Dermis microvascular lymphatic vessel endothelial cell (primary cell): ENCODE data around the gene C2CD4B. TPM values are rescaled to one million over a fixed set of nuclear protein-coding genes. Genes with fewer than 3 reads are reported as not detected.

ENCODE experiments used
- DNase-seq, 2 donors: peaks; one replicate each; pipeline versions ENCODE4 v3.0.0 to v3.0.0-alpha.2; 2010; ENCODE audit warnings: low read depth in 2 of 2
- total RNA-seq: library from RNA; depleted of rRNA; stranded (reverse); fragments of >200 nt; gene quantifications from 2 replicates; pipeline ENCODE4 v1.2.1, GENCODE V29; 2014

C2CD4B gene, protein sequence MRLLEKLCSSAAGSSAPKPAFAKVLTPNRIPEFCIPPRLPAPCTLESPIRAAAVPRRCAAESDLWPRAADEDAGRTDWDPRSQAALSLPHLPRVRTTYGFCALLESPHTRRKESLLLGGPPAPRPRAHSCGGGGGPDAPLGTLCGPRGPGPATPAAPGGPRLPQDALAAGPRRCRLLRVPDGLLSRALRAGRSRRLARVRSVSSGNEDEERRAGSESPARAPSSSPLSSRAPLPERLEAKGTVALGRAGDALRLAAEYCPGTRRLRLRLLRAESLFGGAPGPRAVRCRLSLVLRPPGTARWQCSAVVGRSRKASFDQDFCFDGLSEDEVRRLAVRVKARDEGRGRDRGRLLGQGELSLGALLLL
- total RNA-seq, result 28.2 and 44.5 TPM in 2 replicates

DNA sequence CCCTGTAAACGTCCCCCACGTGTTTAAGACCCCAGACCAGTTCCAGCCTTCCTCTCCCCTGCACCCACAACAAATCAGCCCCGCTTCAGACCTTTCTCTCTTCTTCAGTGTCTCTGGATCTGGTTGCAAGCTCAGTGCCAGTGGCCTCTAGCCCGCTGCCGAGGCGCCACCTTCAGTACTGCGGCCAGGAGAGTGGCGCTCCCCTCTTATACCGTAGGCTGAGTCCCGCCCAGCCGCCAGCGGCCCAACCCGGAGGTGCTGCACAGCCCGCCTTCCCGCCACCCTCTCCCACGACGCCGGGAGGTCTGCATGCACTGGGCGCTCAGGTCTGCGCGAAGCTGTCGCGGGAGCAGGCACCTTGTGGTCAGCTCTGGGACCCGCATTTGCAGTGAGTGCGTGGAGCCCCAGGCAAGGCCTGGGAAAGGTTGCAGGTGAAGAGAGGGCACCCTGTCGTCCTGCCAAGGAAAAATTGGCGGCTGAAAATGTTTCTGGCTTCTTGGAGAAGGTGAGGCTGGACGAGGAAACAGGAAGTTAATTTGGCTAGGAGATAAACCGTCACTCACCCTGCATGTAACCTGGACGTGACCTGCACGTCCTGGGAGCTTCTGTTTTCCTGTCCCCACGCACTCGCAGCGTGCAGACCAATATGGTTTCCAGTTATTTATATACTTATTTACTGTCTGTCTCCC lies at the start of gene C2CD4B:
C2CD4B (minus strand) TSS at position 182 of the 689 bp plus-strand sequence. CDS start 301 bp downstream, outside the sequence.
- peak; percentile 80 to 92 for DNase-seq

DNA sequence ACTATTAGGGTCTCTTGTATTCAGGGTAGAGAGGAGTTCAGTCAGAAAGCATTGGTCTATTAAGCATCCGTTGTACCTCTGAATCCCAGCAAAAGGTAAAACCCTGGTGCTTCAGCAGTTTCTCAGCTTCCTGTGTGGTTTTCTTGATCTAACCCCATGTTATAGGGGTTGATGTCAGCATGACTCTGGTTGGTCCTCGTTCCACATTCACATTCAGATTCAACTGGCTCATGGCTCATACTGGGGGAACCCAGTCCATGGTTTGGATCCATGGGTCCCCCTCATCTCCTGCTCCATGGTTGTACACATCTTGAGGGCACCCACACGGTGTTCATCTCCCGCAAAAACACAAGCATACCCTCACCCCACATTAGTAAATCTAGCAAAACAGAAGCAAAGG lies 47.7 kb upstream of the C2CD4B start:
- no peak for DNase-seq

DNA sequence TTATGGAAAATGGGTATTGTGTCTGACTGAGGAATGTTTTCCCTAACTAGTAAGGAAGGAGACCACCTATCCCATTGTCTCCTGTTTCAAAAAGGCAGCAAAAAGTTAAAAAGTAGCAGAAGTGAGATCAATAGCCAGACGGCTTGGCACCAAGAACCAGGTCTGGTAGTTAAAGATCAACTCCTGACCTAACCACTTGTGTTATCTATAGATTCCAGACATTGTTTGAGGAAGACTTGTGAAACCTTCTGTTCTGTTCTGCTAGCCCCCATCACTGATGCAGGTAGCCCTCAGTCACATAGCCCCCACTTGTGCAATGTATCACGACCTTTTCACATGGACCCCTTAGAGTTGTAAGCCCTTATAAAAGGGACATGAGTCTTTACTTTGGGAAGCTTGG lies 46.3 kb upstream of the C2CD4B start:
- no peak for DNase-seq

DNA sequence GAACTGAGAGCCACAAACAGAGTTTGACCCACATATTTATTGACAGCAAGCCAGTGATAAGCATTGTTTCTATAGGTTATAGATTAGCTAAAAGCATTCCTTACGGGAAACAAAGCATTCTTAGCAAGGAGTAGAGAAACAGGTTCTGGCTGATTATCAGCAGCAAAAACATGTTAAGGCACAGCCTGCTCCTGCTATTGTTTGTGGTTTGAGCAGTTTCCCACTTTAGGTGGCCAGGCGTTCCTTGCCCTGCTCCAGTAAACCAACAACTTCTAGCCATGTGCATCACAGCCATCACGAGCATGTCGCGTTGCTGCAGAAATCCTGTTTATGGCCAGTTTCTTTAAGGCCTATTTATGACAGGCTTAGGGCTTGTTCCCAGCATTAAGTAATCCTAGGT lies 44.7 kb upstream of the C2CD4B start:
- DNase-seq, result no peak

DNA sequence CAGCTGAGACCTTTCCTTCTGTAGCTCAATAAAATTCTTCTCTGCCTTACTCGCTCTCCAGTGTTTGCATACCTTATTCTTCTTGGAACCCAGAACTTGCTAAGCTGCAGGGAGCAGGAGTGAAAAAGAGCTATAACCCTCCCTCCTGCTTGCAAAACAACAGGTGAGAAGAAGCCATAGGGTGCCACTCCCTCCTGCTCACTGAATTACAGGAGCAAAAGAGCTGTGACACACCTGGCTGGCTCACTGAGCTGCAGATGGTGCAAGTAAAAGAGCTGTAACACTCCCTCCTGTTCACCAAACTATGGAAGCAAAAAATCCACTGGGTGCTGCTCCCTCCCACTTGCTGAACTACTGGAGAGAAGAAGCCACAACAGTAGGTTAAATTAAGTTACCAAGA lies 44.2 kb upstream of the C2CD4B start:
- DNase-seq, result no peak

DNA sequence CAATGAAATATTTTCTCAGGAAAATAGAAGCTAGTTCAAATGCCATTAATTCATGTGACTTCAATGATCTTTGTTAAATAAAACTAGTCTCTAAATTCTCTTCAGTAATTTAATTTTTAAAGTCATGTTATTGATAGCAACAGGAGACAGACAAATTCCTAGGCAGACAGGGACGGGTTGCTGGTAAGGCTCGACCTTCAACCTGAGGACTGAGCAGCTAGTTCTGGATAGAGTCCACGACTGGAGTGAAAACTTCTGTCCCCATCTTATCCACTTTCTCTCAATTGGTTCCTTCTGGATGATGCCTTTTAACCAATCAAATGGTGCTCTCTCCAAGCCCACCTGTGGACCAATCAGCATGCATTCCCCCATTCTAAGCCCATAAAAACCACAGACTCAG lies 43.8 kb upstream of the C2CD4B start:
- no peak for DNase-seq

DNA sequence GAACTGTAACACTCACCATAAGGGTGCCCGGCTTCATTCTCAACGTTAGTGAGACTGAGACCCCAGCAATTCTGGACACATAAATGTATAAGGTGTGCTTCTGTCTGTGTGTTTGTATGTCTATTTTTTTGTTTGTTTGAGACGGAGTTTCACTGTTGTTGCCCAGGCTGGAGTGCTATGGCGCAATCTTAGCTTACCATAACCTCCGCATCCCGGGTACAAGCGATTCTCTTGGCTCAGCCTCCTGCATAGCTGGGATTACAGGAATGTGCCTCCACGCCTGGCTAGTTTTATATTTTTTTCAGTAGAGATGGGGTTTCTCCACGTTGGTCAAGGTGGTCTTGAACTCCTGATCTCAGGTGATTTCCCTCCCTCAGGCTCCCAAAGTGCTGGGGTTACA lies 43.3 kb upstream of the C2CD4B start:
- no peak for DNase-seq

DNA sequence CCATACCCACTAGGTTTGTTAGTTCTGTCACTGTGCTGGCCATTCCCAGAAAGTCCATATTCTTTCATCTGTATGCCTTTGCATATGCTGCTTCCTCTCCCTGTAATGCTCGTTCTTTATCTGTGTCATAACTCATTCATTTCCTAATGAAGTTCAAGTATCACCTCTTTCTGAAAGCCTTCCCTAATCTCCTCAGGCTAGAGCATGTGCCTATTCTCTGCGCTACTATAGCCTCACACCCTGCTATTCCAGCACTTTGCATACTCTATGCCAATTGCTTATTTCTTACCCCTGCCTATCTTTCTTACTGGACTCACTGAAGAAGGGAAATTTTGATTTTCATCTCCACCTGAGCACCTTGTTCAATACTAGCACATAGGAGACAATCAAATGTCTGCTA lies 25.6 kb upstream of the C2CD4B start:
- no peak for DNase-seq

DNA sequence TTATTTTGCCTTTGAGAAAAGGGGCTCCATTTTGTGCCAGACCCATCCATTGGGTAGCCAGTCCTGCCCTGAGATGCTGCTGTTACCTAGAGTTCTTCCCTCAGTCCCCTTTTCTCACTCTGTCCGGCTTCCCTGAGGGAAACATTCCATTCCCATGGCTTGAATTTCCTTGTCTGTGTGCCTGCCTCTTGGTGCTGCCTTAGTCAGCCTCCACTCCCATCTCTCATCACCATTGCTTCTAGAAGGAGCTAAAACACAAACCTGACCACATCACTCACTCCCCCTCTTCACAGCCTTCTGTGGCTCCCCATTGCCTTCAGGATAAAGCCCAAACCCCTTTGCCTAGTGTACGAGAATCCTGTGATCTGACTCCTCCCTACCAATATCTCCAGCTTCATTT lies 25.2 kb upstream of the C2CD4B start:
- no peak for DNase-seq

DNA sequence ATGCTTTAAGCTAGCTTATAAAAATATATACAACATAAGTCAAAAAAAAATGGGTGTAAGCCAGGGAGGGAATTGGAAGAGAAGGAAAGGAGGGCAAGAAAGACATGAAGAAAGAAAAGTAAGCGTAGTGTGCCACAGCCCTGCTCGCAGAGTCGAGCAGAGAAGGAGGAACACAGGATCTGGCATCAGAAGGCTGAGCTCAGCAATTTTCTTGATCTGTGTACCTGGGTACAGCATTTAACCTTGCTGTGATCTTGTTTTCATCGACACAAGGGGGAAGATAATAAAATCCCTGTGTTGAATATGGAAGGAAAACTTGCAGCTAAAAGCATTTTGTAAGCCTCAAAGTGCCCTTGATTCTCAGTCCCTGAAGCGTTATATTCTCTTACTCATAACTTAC lies 23.7 kb upstream of the C2CD4B start:
- no peak for DNase-seq

DNA sequence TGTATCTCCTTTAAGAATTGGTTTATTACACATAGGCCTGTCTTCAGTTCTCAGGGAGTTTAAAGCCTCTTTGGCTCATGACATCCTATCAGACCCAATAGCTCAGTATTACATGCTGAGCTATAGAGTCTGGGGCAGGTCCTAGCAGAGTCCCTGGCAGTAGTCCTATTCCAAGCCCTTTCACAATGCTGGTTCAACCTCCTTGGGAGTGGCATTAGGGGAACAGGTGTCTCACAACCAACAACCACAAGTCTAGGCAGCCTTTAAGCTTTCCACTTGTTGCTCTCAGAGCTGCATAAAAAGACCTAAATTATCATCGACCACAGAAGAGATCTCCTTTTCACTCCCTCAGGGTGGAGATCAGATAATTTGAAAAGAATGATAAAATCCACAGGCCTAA lies 22.8 kb upstream of the C2CD4B start:
- no peak for DNase-seq

DNA sequence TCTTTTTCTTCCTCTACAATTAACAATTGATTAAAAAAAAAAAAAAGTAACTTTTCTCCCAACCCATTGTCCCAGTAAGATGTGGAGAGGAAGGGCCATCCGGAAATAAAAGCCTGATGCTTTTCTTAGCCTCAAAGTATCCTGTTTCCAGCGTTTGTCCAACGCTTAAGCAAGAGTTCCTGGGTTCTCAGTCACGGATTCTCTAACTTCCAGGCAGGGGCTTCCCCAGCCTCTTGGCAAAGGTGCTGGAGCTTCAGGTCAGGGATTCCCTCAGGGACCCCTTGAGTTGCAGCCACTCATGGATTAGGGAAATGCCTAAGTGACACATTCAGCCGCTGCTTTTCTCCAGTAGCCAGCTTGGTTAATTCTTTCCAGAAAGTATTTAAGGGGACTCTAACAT lies 22.3 kb upstream of the C2CD4B start:
- DNase-seq, result no peak

DNA sequence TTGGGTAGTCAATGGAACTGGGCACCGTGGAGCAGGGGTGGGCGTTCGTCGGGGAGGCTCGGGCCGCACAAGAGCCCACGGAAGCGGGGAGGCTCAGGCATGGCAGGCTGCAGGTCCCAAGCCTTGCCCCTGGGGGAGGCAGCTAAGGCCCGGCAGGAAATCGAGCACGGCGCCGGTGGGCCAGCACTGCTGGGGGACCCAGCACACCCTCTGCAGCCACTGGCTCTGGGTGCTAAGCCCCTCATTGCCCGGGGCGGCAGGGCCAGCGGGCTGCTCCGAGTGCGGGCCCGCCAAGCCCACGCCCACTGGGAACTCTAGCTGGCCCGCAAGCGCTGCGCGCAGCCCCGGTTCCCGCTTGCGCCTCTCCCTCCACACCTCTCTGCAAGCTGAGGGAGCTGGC lies 21.5 kb upstream of the C2CD4B start:
- DNase-seq, result no peak

DNA sequence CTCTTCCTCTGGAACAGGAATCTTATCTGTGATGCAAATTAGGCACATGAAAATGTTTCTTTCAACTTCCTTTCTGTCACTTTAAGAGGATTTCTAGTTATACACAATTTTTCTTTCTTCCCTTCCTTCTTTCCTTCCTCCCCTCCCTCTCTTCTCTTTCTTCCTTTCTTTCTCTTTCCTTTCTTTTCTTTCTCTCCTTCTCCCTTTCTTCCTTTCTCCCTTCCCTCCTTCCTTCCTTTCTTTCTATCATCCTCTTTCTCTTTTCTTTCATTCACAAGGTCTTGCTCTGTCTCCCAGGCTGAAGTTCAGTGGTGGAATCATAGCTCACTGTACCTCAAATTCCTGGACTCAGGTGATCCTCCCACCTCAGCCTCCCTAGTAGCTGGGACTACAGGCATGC lies 18.0 kb upstream of the C2CD4B start:
- DNase-seq, result no peak

DNA sequence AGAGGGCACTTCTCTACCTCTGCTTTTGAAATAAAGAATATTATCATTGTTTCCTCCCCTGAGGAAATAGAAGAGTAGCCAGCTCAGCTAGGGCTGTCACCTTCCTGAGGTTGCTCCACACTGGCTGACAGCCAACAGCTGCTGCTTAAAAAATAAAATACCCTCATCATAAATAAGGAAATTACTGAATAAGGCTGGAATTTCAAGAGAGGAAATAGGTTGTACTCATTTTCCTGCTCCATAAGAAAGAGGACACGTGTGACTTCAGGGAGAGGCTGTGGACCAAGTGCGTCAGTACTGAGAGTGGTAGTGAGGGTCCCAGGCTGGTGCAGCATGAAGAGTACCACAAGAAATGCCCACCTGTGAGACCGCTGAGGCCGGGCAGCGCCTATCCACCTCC lies 8.1 kb upstream of the C2CD4B start:
- DNase-seq, result peak; percentile 86 to 97

DNA sequence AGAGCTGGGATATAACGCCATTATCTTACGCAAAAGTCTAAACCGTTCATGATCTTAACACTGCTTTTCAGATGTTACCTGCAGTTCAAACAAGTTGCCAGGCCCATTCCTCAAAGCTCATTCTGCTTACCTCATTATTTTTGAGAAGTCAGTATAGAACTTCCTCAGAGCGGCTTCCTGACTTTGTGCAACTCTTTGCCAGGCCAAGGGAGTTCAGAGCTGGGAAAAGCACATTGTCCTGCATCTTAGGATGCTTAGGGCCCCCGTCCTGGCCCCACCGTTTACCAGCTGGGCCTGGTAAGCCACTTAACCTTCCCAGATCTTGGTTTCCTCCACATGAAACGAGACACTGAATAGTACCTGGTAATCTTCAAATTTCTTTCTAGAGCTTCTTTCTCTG lies 6.8 kb upstream of the C2CD4B start:
- DNase-seq, result no peak

DNA sequence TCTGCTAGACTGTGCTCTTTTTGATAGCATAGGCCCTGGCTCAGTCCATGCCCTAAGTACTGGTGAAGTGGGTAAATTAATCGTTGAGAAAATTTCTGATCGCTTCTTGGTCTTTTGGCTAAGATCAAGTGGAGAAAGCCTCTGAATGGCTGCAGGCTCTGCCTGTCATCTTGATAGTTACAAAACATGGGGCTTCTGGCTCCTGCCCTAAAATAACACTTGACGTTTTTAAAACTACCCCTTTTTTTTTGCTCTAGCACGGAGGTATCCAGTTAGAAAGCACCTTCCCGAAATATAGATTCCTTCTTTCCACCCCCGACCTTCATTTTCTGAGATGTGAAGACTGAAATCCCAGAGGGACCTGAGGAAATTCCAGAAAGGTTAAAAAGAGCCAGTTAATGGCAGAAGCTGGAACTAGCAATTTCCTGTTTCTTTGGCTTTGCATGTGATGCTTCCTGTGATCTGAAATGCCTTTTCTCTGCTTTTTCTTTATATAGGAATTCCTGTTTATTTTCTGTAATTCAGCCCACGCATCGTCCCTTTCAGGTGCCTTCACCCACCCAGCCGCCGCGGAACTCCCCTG lies 799 bp upstream of the C2CD4B start:
- peak; percentile 57 to 84 for DNase-seq

DNA sequence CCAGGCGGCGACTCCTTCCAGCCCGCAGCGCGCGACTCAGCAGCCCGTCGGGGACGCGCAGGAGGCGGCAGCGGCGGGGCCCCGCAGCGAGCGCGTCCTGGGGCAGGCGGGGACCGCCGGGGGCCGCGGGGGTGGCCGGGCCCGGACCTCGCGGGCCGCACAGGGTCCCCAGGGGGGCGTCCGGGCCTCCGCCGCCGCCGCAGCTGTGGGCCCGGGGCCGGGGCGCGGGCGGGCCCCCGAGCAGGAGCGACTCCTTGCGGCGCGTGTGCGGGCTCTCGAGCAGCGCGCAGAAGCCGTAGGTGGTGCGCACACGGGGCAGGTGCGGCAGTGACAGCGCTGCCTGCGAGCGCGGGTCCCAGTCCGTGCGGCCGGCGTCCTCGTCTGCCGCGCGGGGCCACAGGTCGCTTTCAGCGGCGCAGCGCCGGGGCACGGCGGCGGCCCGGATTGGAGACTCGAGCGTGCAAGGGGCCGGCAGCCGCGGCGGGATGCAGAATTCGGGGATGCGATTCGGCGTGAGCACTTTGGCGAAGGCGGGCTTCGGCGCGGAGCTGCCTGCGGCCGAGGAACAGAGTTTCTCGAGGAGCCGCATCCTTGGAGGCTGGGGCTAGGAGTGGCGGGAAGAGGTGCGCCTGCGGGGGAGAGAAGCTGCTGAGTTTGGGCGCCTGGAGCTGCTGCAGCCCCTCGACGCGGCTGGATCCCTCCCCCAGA lies 535 bp downstream of the C2CD4B start:
- DNase-seq, result peak in 1 of 2 donors; percentile 43

DNA sequence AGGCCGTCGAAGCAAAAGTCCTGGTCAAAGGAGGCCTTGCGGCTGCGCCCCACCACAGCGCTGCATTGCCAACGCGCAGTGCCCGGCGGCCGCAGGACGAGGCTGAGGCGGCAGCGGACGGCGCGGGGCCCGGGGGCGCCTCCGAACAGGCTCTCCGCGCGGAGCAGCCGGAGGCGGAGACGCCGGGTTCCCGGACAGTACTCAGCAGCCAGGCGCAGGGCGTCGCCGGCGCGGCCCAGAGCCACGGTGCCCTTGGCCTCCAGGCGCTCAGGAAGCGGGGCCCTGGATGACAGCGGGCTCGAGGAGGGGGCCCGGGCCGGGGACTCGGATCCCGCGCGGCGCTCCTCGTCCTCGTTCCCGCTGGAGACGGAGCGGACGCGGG lies 1.1 kb downstream of the C2CD4B start:
- DNase-seq, result peak in 1 of 2 donors; percentile 40

DNA sequence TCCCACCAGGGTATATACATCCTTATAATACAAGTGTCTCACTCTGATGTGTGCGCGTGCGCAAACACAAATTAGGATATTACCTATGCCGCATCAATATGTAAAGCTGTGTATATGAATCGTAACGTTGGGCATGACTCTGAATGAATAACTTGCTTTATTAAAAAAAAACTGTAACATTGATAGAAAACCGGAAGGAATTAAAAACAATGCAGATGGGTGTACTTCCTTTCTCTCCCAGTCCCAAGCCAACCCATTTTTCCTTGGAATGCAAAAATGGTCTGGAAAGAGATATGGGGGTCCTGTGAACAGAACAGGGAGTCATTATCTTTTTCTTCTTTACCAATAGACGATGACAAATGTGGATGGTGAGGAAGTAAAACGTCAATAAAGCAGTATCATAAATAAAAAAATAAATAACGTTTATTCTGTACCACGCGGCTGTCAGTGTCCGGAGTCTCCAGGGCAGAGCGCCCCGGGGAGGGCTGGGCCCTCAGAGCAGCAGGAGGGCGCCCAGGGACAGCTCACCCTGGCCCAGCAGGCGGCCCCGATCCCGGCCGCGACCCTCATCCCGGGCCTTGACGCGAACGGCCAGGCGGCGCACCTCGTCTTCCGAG lies 1.6 kb downstream of the C2CD4B start:
- peak in 1 of 2 donors; percentile 39 for DNase-seq

DNA sequence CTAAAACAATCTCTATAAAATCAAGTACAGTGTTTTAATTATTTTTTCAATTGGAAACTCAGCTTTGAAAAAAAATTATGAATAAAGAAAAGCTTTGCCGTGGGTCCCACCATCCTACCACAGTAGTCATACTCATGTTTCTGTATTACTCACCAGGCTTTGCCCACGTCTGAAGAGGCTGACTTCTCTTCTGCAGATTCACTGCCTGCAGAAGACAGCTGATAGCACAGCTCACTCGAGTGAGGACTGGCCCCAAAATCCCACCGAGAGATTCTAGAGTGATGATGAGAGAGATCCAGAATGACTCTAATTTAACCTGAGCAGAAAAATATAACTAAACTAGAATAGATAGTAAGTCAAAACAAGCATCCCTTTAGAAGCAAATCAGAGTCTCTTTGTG lies 11.9 kb downstream of the C2CD4B start:
- DNase-seq, result no peak

DNA sequence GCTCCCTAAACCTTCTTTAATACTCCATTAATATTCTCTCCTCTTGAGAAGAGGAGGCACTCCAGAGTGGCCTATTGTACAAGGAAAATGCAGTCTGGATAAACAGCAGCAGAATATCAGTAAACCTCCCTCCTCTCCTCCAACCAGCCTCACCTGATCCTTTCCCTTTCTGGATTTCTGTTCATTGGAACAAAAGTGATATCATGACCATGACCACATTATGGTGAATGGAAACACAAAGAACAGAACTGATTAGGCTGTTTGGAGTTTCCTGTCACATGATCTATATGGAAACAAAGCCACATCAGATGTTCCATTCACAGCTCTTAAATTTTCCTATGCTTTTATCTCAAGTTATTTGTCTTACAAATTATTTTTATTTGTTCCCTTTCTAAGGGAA lies 14.6 kb downstream of the C2CD4B start:
- peak; percentile 85 to 96 for DNase-seq
